ENCODE measurements around the gene ROBO1.

DNA sequence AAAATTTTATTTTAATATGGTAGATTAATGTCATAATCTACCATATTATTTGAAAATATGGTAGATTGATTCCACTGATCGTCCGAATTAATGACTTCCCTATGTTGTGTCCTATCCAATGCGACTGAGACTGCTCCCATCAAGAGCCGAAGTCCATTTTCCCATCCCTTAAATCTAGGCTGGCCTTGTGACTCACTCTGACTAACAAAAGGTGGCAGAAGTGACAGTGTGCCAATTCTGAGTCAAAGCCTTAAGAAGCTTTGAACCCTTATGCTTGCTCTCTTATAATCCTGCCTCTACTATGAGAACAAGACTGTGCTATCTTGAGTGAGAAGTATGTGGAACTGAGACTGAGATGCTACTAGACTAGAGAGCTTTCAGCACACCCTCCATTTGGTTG is 387.2 kb downstream of the ROBO1 start:
- TF ChIP-seq CTCF (IDR thresholded peaks at IDR 0.05; ENCODE audit: insufficient read depth, low read depth, low read length) (no peak), EZH2 (IDR thresholded peaks at IDR 0.05; ENCODE audit: insufficient read depth, low read length) (no peak)
